ENCODE data around the gene JMJD4.

DNA sequence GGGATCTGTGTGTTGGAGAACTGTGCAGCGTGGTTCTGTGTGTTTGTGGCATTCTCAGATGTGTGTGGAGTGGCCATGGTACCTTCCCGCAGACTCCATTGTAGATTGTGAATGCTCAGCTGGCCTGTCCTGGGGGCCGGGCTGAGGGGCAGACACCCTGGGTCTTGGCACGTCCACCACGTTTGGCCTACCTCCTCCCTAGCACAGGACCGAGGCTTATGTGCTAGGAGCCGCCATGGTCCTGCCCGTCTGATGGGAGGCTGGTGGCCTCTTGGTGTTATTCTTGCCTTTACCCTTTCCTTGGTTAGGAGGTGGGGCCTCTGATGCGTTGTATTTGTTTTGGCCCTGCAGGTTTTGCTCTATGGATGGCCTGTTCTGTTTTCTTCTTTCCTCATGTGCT is 25.3 kb upstream of the JMJD4 start:
- no peak for TF ChIP-seq TAF1 (IDR thresholded peaks at IDR 0.05; ENCODE audit: low read depth, low read length)
- TF ChIP-seq POLR2A (IDR thresholded peaks at IDR 0.05; ENCODE audit: low read depth, low read length): no peak
- no peak for TF ChIP-seq POLR2AphosphoS5 (IDR thresholded peaks at IDR 0.05; ENCODE audit: low read depth, low read length)
